Neural progenitor cell (in vitro differentiated cells): ENCODE data around the gene SLC6A11.

Source experiments
- CTCF ChIP-seq: fragments of 200-600 bp; sonication (generic); IDR thresholded peaks from 2 replicates; pipeline ENCODE4 v1.5.1; 2017; ENCODE audit warnings: antibody characterized with exemption, mild to moderate bottlenecking
- EZH2 ChIP-seq: fragments of 200-600 bp; sonication (generic); IDR thresholded peaks from 2 replicates; pipeline ENCODE4 v1.6.1; 2017; ENCODE audit warnings: antibody characterized with exemption, mild to moderate bottlenecking, moderate library complexity

GRCh38 chr3:10988001-10988665 is 172.1 kb downstream of the SLC6A11 start:
- TF ChIP-seq CTCF = no peak
- no peak for TF ChIP-seq EZH2
